Stimulated activated naive CD8-positive, alpha-beta T cell treated with anti-CD3 and anti-CD28 coated beads, Interleukin-15, amount 100 ng/mL, for 72 hours (primary cell): ENCODE data around the gene GNAS.
"Not testable (repeated sequence)": the region's sequence is repeated elsewhere in the genome, so short reads cannot be mapped to it uniquely, and the experiment has no call there.

Experiments used
- ATAC-seq: fragments of 150-1000 bp; cut with Tn5 transposase; 2 replicates; pipeline ENCODE4 v1.10.0; 2021; ENCODE audit warnings: mild to moderate bottlenecking, moderate library complexity
- DNase-seq, 2 donors: peaks; one replicate each; pipeline ENCODE4 v3.0.0; 2021 to 2022
- H3K27ac Mint-ChIP-seq, 2 donors: one replicate each; pipeline ENCODE4 v1.8.0; 2022; ENCODE audit warnings: mild to moderate bottlenecking in 2 of 2, mixed read lengths in 2 of 2, moderate library complexity in 2 of 2
- H3K27me3 Mint-ChIP-seq: one replicate; pipeline ENCODE4 v1.8.0; 2022; ENCODE audit warnings: mixed read lengths
- H3K4me1 Mint-ChIP-seq: one replicate; pipeline ENCODE4 v1.8.0; 2022; ENCODE audit warnings: mild to moderate bottlenecking, mixed read lengths
- H3K4me3 Mint-ChIP-seq, 2 donors: one replicate each; pipeline ENCODE4 v1.8.0; 2022; ENCODE audit warnings: mild to moderate bottlenecking in 2 of 2, mixed read lengths in 2 of 2, moderate library complexity in 1 of 2
- H3K9me3 Mint-ChIP-seq, 2 donors: one replicate each; pipeline ENCODE4 v1.8.0; 2022; ENCODE audit warnings: mixed read lengths in 2 of 2

The GNAS gene

DNA sequence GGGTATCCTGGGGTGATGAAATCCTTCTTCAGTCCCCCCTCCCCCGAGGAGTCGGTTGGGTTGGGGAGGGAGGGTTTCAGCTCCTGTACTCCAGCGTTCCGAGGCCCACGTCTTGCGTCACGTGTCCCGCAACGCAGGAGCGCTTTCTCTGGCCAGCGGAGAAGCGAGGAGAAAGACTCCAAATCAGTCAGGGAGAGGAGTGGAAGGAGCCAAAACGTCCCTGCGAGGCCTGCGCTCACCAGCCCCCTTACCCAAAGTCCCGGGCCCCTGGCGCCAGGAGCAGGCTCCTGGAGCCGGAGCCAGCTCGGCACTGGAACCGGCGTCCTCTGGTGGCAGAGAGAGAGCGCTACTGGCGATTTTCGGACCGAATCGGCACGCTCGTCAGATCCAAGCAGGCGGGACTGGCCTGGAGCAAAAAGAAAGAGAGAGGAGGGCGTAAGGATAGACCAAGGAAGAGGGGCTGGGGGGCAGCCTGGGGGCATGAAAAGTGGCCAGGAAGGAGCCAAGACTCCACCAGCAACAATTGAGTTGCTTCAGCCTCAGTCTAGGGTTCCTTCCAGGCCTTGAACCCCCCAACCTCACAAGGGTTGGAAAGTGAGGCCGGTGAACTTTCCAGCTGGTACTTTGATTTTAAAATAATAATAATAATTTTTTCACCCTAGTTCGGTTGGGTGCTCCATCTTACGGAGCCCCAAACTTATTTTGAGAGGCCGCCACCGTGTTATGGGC, at the start of gene GNAS:
Gene GNAS, plus strand, starts transcription at position 174 of the 729 bp plus-strand sequence.
- peak; percentile 31 for ATAC-seq
- peak within 1 kb of the TSS; percentile 48 to 89 for H3K27ac Mint-ChIP-seq
- no peaks in the 10 kb centered on the region for H3K9me3 Mint-ChIP-seq

DNA sequence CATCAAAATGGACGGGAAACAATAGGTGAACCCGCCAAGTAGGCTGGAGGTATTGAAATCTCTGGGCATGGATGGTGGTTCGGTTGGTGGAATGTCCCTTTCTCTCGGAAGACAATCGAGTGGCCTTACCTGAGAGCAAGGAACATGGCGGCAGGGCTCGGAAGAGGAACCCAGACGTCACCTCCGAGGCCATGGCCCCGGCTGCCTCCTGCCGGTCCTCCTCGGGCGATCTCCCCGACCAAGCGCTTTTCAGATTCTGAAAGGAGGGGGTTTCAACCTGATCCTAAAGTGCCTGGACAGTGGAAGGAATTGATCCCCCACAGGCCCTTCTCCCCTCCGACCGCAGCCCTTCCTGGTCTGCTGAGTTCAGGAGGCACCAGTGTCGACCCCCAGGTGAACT, 49.0 kb upstream of the GNAS start:
- Mint-ChIP-seq H3K27ac (no peak overlapping the region), H3K4me1 (no peaks in the 10 kb centered on the region), H3K4me3 (no peak overlapping the region), H3K9me3 (no peaks in the 10 kb centered on the region), H3K27me3 (peaks cover 92% of the 10 kb centered on the region)
- no peak for ATAC-seq
- DNase-seq = no peak

More for the DNA sequence above, at the start of gene GNAS:
- H3K4me3 Mint-ChIP-seq = peak within 1 kb of the TSS; percentile 83 to 92
- peaks cover 72% of the 10 kb centered on the region for H3K4me1 Mint-ChIP-seq
- peak; percentile 45 to 67 for DNase-seq
- peaks cover 84% of the 10 kb centered on the region for H3K27me3 Mint-ChIP-seq

DNA sequence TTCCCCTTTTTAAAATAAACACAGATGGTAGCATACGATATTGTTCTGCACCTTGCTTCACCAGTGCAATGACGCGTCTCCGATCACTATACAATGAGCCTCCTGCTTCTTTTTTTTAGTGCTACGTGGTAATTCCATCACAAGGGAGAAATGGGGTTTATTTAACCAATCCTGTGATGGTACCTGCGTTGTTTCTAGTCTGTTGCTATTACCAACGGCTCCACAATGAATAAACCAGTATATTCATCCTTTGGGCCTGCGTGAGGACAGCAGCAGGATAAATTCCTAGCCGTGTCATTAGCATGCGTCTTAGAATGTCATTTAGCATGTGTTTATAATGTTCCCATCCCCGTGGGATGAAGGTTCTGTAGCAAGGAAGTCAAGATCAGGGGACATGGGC, 44.7 kb upstream of the GNAS start:
- H3K27me3 Mint-ChIP-seq = peaks cover 90% of the 10 kb centered on the region
- H3K27ac Mint-ChIP-seq = no peak overlapping the region
- H3K9me3 Mint-ChIP-seq = no peaks in the 10 kb centered on the region
- H3K4me3 Mint-ChIP-seq = no peak overlapping the region
- H3K4me1 Mint-ChIP-seq = peaks cover 18% of the 10 kb centered on the region
- ATAC-seq = no peak
- DNase-seq = no peak

DNA sequence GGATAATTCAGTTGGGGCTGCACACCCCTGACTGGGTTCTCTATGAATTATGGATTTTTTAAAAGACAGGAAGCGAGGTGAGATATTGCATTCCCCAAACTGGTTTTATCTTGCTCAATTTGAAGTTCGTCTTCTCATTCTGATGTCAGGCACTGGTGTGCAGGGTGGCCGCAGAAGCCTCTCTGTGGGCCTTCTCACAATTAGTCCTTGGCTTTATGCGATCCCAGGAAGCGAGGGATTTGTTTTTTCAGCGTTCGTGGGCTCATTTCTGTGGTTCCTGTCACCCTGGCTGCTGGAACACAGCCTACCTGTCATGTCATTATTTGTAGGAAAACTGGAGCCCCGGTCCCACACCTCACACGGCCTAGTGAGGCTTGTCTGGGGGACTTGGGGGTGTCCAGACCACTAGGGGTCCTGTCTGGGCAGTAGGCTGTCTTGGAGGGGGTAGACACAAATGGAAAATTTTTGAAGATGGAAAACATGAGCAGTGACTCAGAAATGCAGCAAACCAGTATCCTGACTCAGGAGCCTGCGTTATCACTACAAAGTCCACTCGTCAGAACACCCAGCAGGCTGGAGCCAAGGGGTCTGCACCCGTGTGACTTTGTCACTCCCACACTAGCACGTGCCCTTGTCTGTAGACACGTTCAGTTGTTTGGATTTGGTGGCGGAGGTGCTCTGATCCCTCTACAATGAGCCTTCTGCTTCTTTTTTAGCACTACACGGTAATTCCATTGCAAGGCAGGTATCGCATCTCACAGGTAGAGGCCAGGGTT, 44.1 kb upstream of the GNAS start:
- Mint-ChIP-seq H3K27me3 (peaks cover 90% of the 10 kb centered on the region), H3K4me1 (peaks cover 18% of the 10 kb centered on the region), H3K4me3 (no peak overlapping the region), H3K27ac (no peak overlapping the region), H3K9me3 (no peaks in the 10 kb centered on the region)
- ATAC-seq (no peak), DNase-seq (no peak)

DNA sequence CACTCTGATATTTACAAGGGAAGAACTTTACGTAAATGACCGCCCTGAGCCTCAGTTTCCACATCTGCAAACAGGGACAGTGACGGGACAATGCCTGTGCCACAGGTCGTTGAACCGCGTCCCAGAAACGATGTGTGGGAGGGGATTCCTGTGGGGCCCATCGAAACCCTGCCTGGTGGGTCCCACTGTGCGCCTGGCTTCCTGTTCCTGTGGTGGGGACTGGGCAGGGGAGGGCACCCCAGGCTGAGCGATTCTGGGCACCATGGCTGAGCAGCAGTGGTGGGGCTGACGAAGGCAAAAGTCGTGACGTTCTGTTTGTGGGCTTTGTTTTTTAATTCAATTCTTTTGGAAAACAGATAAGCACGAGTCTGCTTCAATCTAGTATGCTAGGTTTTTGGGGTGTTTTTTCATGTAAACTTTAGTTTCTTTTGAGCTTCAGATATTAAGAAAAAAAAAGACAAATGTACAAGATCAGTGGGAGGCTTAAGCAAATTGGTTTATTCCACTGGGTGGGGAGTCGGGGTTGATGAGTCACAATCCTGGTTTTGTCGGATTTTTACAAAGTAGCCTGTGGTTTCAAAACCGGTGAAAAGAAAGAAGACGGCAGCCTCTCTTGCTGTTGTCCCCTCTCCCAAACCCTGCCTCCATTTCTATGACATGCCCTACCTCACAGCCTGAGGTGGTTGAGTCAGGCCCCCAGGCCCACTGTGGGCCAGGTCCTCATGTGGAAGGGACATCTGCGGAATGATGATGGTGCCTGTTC, 42.2 kb upstream of the GNAS start:
- Mint-ChIP-seq H3K4me3 (peak overlapping the region; percentile 32 to 37), H3K27ac (no peak overlapping the region), H3K27me3 (peaks cover 90% of the 10 kb centered on the region), H3K4me1 (peaks cover 19% of the 10 kb centered on the region), H3K9me3 (no peaks in the 10 kb centered on the region)
- ATAC-seq (peak; percentile 94), DNase-seq (peak in 1 of 2 donors; percentile 62)

DNA sequence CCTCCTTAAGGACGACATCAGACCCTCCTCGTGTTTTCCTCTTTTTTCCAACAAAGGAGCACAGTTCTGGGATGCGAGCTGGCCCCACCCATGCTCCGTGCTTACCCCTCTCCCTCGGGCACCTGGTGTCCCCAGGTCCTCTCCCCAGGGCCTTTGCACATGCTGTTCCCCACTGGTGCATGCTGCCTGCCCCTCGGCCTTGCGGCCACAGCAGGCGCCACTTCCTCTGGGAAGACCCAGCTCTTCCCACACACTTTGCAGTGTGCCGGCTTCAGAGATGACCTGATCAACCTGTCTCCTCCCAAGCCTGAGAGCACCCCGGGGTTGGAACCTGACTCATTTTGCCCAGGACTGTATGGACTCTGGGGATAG, 41.7 kb upstream of the GNAS start:
- H3K27ac Mint-ChIP-seq = no peak overlapping the region
- DNase-seq (no peak), ATAC-seq (no peak)
- no peak overlapping the region for H3K4me3 Mint-ChIP-seq
- H3K27me3 Mint-ChIP-seq = peaks cover 90% of the 10 kb centered on the region
- H3K4me1 Mint-ChIP-seq = peaks cover 25% of the 10 kb centered on the region
- no peaks in the 10 kb centered on the region for H3K9me3 Mint-ChIP-seq

DNA sequence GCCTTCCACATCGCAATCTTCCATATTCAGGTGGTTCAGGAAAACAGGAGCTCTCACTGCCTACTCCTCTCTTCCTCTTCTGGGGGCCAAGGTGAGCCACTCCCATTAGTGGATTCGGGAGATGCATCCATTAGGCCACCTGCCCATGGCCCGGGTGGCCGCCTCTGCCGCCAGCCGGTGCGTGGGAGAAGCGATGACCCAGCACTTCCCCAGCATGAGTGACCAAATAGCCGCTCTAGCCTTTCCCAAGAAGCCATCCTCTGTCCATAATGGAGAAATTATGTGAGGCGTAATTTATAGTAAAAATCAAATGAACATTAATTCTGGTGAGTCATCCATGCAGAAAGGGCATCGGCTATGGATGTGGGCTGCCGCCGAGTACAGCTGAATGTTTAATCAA, 41.2 kb upstream of the GNAS start:
- Mint-ChIP-seq H3K9me3 (no peaks in the 10 kb centered on the region), H3K4me3 (no peak overlapping the region), H3K27ac (no peak overlapping the region), H3K27me3 (peaks cover 92% of the 10 kb centered on the region), H3K4me1 (peaks cover 25% of the 10 kb centered on the region)
- ATAC-seq (no peak), DNase-seq (no peak)

DNA sequence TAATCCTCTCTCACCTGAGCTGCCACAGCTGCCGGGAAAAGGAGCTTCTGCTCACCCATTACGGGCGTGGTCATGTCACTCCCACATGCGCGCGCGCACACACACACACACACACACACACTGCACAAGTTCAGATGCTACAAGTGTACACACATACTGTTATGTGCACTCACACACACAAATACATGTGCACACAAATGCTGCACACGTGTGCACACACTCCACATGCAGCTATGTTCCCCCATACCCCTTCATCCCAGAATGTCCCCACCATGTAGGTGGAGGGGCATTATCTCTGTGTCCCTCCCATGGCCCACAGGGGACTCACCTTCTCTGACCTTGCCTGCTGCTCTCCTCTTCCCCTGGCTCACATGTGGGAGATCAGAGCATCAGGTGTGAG, 39.1 kb upstream of the GNAS start:
- peaks cover 30% of the 10 kb centered on the region for H3K4me1 Mint-ChIP-seq
- H3K27ac Mint-ChIP-seq = peak overlapping the region in 1 of 2 donors; percentile 6
- ATAC-seq = no peak
- H3K9me3 Mint-ChIP-seq = no peaks in the 10 kb centered on the region
- no peak overlapping the region for H3K4me3 Mint-ChIP-seq
- H3K27me3 Mint-ChIP-seq = peaks cover 88% of the 10 kb centered on the region
- DNase-seq = no peak

DNA sequence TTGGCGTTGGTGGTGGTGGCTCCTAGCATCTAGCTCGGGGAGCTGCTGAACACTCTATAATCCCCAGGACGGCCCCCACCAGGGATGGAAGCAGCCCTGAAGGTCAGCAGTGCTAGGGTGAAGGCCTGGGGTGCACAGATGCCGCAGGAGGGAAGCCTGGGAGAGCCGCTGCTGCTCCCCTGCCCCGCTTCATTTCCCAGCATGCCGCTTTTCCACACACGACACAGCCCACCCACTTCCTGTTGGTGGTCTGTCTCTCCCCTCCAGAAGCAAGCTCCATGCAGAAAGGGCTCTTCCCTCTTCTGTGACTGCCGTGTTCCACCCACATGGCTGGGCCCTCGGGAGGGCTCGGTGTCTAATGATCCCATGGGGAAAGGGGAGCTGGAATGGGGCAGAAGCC, 37.1 kb upstream of the GNAS start:
- peak overlapping the region in 1 of 2 donors; percentile 75 for H3K27ac Mint-ChIP-seq
- no peak overlapping the region for H3K4me3 Mint-ChIP-seq
- peaks cover 34% of the 10 kb centered on the region for H3K4me1 Mint-ChIP-seq
- H3K9me3 Mint-ChIP-seq = peaks cover 0 to 2% of the 10 kb centered on the region in 2 donors
- peaks cover 73% of the 10 kb centered on the region for H3K27me3 Mint-ChIP-seq
- DNase-seq (no peak), ATAC-seq (no peak)

DNA sequence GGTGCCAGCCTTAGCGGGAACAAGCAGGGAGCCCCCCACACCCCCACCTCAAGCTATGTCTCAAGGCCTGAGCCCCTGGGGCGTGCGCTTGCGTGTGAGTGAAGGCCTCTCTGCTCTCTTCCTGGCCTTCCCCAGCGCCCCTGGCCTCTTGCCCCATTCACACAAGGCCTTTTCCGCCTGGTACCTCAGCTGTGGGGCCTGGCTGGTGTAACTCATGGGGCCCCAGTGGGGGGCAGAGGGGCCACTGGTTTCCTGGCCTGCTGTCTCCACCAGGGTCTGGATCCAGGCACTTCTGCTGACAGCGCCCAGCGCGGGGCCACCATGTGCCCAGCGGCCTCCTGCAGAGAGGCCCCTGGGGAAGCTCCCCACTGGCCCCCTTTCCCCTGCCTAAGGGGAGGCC, 36.5 kb upstream of the GNAS start:
- Mint-ChIP-seq H3K27ac (no peak overlapping the region), H3K4me1 (peaks cover 28% of the 10 kb centered on the region), H3K27me3 (peaks cover 78% of the 10 kb centered on the region), H3K4me3 (no peak overlapping the region), H3K9me3 (peaks cover 0 to 8% of the 10 kb centered on the region in 2 donors)
- ATAC-seq (no peak), DNase-seq (no peak)

DNA sequence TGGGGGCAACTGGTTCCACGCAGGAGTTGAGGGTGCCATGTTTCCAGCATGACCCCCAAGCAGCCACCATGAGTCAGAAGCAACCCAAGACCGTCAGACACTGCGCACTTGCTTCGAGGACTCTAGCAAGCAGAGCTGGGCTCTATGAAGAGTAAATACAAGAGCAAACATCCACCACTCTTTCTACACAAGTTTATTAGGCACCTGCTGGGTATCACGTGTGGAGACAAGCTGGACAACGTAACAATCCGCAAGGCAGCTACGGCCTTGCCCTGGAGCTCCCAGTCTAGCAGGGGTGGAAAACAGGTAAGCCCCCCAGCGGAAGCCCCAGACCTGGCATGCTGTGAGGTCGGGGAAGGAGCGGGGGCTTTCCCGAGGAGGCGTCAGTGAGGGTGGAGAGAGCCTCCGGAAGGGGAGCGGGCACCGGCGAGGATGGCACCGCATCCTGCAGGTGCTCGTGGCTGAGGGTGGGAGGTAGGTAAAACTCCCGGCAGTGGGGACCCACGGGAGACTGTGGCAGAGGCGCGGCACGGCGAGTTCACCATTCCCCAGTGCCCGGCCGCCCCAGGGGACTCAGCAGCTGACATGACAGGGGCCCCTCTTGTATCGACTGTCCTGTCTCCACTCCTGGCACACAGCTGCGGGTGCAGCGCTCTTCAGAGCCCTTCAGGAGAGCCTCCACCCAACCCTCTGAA, 35.4 kb upstream of the GNAS start:
- Mint-ChIP-seq H3K27me3 (peaks cover 72% of the 10 kb centered on the region), H3K27ac (no peak overlapping the region), H3K4me1 (peaks cover 24% of the 10 kb centered on the region), H3K9me3 (peaks cover 0 to 13% of the 10 kb centered on the region in 2 donors), H3K4me3 (no peak overlapping the region)
- ATAC-seq = no peak
- no peak for DNase-seq

DNA sequence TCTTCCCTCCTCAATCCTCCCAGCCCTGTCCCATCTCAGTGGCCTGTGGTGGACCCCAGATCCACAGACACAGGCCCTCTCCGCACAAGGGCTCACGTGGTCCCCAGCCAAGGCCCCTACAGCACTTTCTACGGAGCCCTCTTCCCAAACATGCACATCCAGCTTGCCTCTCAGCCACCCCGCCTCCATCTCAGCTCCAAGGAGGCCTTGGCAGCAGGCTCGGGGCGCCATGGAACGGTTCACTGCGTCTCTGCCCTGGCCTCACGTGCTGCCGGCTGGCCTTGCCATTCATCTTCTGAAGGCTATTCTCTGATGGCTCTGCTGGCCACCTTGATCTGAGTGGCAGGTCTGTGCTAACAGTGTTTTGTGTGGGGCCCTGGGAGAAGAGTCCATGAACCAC, 34.8 kb upstream of the GNAS start:
- no peak for DNase-seq
- Mint-ChIP-seq H3K4me3 (no peak overlapping the region), H3K9me3 (peaks cover 0 to 13% of the 10 kb centered on the region in 2 donors), H3K27me3 (peaks cover 65% of the 10 kb centered on the region), H3K4me1 (peaks cover 24% of the 10 kb centered on the region), H3K27ac (peak overlapping the region in 1 of 2 donors; percentile 79)
- no peak for ATAC-seq

DNA sequence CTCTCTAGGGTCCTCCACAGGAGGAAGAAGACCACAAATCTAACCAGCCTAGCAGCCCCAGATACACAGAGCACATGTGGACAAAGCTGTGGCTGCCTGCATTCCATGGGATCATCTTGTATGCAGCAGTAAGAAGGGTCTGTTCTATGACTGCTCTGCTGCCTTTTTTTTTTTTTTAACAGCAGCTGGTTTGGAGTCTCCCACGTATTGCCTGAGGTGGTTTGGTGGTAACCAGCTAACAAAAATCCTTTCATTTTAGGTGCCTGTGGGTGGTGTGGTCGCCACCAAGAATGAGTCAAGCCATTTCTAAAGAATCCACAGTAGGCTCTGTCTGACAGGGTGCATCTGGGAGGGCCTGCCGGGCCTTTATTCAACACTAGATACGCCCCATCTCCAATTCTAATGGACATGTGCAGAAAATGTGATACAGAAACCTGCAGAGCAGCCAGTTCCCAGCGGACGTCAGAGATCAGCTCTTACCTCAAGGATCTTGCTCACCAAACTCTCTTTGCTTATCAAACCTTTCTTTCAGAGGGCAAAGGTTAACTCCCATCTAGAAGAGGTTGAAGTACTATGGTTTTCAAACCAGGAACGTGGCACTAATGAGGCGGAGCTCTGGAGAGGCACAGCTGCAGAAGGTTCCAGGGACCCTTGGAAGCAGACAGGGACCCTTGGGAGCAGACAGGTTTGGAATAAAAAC, 33.8 kb upstream of the GNAS start:
- Mint-ChIP-seq H3K27ac (peak overlapping the region in 1 of 2 donors; percentile 51), H3K9me3 (peaks cover 0 to 13% of the 10 kb centered on the region in 2 donors), H3K27me3 (peaks cover 55% of the 10 kb centered on the region), H3K4me1 (peaks cover 24% of the 10 kb centered on the region), H3K4me3 (no peak overlapping the region)
- DNase-seq (peak; percentile 75 to 87), ATAC-seq (peak; percentile 98)

DNA sequence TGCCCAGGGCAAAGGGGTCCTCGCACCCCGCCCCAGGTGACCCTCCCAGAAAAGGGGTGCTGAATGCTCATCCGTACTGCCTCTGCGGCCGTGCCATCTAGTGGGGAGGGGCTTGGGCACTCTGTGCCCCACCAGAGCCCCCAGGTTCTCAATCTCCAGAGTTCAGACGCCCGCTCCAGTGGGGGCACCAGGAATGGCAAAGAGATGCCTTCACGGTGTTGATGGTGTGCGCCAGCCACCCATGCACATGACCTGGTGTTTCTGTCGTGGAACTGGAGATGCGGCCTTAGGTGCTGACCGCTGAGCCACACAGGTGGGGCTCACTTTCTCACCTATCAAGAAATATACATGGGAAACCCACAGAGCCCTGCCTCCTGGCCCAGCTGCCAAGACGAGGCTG, 32.6 kb upstream of the GNAS start:
- Mint-ChIP-seq H3K27me3 (peaks cover 44% of the 10 kb centered on the region), H3K4me3 (no peak overlapping the region), H3K9me3 (peaks cover 0 to 13% of the 10 kb centered on the region in 2 donors), H3K27ac (no peak overlapping the region), H3K4me1 (peaks cover 24% of the 10 kb centered on the region)
- ATAC-seq (no peak), DNase-seq (no peak)

DNA sequence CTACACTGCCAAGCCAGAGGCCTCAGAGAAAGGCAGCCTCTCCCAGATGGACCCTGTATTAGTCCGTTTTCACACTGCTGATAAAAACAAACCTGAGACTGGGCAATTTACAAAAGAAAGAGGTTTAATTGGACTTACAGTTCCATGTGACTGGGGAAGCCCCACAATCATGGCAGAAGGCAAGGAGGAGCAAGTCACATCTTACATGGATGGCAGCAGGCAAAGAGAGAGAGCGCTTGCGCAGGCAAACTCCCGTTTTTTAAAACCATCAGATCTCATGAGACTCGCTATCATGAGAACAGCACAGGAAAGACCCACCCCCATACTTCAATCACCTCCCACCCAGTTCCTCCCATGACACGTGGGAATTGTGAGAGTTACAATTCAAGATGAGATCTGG, 32.0 kb upstream of the GNAS start:
- Mint-ChIP-seq H3K4me1 (peaks cover 21% of the 10 kb centered on the region), H3K9me3 (peaks cover 0 to 13% of the 10 kb centered on the region in 2 donors), H3K27me3 (peaks cover 38% of the 10 kb centered on the region), H3K27ac (peak overlapping the region in 1 of 2 donors; percentile 53)
- not testable (repeated sequence) for DNase-seq, ATAC-seq, H3K4me3 Mint-ChIP-seq
